Activated CD4-positive, alpha-beta T cell treated with anti-CD3 and anti-CD28 coated beads for 4 hours (primary cell): ENCODE measurements around the gene TRIAP1.

ENCODE experiments used
- DNase-seq, 2 donors: peaks; one replicate each; pipeline ENCODE4 v3.0.0-alpha.2; 2020

Gene TRIAP1

DNA sequence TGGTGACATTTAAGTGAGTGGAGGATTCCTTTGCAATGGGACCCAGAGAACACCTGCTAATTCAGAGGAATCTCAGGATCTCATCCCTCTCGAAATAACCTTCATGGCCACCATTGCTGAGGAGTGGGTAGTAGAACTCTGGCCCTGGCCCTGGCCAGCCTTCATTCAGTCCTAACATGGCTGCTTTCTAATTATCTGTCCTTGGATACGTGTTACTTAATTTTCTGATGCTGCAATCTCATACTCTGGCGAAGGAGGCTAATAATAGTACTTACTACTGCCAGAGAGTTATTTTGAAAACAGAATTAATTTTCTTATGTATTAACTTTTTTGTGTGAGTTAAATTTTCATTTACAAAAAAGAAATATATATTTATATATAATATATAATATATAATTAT, 20.4 kb downstream of the TRIAP1 start:
- DNase-seq = no peak

GRCh38 chr12:120422892-120423456, 23.2 kb downstream of the TRIAP1 start:
- DNase-seq = no peak

DNA sequence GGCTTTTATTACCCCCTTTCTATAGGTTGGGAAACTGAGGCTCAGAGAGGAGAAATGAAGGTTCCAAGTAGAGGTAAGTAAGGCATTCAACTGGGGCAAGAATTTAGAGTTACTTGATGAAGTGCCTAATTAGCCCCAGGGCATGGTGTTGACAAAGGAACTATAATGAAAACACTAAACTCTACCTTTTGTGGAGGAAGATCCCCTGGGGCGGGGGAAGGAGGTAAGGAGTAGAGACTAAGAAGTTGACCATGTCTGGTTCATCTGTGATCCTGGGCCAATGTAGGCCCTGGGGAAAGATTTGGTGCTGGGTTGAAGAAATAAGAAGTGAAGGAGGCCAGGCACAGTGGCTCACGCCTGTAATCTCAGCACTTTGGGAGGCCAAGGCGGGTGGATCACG, 24.5 kb downstream of the TRIAP1 start:
- no peak for DNase-seq

- no peak for DNase-seq
Measured at GRCh38 chr12:120417917-120418580, 28.1 kb downstream of the TRIAP1 start.

DNA sequence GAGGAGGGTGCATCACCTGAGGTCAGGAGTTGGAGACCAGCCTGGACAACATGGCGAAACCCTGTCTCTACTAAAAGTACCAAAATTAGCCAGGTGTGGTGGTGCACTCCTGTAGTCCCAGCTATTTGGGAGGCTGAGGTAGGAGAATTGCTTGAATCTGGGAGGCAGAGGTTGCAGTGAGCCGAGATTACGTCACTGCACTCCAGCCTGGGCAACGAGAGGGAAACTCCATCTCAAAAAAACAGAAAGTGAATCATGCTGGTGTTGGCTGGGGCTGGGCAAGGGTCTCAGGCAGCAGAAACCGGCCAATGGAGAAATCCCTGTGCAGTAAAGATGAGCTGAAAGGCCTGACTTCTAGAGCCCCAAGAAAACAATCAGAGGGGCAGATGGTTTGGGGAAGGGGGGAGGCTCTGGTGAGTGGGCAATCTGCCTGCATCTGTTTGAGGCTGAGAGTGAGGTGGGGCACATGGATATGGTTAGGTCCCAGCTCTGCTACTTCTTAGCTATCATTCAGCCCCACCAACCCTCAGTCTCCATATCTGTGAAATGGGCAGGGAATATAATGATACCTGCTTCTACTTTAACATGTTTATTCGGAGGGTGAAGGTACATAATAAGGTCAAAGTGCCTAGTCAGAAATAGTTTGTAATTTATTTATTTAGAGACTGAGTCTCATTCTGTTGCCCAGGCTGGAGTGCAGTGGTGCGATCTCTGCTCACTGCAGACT, 29.5 kb downstream of the TRIAP1 start:
- no peak for DNase-seq

DNA sequence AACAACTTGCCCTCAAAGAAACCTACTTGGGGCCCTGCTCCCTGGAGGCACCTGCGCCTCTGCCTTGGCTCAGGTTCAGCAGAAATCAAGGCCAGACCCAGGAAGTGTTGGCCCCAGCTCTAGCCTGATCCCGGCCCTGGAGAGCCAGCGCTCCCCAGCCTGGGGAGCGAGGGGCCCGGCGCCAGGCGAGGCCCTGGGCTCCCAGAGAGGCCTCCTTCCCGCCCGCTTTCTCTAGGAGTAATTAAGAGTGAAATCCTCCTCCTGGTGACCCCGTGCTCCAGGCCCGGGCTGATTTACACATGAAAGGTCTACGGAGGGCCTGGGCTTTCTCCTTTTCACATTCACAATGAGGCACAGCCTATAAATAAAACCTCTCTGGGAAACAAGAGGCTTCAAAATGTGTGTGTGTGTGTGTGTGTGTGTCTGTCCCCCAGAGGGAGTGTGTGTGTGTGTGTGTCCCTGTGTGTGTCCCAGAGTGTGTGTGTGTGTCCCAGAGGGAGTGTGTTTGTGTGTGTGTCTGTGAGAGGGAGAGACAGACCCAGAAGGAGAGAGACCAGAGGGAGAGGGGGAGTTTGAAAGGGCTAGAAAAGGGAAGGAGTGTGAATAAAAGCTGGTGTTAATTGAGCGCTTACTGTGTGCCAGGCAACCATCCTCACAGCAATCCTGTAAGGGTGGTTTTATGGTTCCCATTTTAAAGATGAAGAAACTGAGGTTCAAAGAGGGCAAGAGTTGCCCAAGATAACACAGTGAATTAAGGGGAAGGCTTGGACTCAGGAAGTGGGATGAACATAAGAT, 32.1 kb downstream of the TRIAP1 start:
- DNase-seq = no peak

DNA sequence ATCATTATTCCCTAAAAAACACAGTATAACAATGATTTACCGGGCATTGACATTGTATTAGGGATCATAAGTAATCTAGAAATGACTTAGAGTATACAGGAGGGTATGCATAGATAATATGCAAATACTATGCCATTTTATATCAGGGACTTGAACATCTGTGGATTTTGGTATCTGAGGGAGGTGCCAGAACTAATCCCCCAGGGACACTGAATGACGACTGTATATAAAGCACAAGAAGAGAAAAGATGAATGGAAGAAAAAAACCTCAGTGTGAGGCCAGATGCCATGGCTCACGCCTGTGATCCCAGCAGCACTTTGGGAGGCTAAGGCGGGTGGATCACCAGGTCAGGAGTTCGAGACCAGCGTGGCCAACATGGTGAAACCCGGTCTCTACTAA, 33.8 kb downstream of the TRIAP1 start:
- no peak for DNase-seq

GRCh38 chr12:120408771-120409170, 37.4 kb downstream of the TRIAP1 start:
- DNase-seq = no peak

DNA sequence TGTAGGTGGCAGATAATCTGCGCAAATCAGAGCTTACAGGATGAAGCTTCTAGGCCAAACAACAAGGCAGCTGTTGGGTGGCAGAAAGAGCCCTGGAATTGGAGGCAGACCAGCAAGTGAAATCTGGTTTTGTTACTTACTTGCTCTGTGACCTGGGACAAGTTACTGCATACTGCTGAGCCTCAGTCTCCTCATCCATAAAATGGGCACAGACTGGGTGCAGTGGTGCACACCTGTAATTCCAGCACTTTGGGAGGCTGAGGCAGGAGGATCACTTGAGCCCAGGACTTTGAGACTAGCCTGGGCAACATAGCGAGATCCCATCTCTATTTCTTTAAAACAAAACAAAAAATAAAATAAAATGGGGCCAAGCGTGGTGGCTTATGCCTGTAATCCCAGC, 39.6 kb downstream of the TRIAP1 start:
- no peak for DNase-seq

GRCh38 chr12:120406069-120406468, 40.1 kb downstream of the TRIAP1 start:
- DNase-seq = no peak

- DNase-seq = no peak
Measured at GRCh38 chr12:120404271-120404670, 41.9 kb downstream of the TRIAP1 start.

DNA sequence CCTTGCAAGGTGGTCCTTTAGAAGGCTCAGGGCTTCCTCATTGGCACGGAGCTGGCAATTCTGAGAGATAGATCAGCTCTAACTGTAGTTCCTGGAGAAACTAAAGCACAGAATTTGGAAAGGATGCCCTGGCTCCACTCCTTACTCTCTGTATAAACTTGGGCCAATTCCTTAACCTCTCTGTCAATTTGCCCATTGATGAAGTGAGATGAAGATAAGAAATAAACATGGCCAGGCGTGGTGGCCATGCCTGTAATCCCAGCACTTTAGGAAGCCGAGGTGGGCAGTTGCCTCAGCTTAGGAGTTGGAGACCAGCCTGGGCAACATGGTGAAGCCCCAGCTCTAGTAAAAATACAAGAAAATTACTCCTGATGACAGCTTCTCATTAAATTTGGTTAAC, 42.3 kb downstream of the TRIAP1 start:
- DNase-seq = no peak

DNA sequence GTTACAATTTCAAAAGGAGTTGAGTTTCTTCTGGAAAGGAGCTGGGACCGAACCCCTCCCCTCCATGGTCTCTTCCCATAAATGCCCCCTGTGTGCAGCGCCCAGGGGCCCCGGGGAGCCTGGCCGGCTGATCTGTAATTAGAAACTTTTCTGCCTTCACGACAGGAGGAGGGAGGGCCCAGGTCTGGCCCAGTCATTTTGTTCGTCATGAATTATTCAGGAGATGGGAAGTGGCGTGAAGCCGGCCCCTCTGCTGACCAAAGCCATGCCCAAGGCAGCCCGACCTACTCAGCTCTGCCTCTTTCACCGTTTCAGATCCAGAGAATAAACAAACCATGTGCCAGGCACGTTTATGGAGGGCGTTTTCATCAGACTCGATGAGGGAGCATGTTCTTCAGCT, 44.0 kb downstream of the TRIAP1 start:
- DNase-seq = no peak

- DNase-seq = no peak
Measured at GRCh38 chr12:120399531-120399930, 46.7 kb downstream of the TRIAP1 start.

DNA sequence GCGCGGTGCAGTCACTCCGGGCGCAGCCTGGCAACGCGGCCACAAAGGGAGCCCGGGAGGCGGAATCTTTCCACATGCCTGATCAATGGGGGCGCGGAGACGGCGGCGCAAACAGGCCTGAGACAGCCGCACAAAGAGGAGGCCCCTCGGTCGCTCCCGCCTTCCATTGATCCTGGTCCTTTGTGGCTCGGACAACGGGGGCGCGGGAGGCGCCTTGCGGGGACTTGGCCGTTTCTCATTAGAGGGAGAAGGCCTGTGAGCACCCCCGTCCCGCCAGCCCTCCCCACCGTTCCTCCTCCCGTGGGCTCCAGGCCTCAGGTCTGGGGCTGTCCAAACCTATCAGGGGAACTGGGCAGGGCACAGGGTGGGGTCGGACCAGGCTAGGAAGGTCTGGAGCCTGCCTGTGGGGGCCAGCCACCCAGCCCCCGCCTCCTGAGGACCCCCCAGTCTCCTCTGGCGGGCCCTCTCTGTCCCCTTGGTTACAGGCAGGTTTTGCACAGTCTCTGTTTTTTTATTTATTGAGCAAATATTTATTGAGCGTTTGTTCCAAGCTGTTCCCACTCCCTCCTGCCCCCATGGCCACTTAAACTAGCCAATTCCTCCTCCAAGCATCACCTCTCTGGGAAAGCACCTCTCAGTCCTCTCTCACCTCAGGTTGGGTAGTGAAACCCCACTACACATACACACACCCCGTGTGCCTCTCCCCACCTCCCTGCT, 48.2 kb downstream of the TRIAP1 start:
- no peak for DNase-seq

DNA sequence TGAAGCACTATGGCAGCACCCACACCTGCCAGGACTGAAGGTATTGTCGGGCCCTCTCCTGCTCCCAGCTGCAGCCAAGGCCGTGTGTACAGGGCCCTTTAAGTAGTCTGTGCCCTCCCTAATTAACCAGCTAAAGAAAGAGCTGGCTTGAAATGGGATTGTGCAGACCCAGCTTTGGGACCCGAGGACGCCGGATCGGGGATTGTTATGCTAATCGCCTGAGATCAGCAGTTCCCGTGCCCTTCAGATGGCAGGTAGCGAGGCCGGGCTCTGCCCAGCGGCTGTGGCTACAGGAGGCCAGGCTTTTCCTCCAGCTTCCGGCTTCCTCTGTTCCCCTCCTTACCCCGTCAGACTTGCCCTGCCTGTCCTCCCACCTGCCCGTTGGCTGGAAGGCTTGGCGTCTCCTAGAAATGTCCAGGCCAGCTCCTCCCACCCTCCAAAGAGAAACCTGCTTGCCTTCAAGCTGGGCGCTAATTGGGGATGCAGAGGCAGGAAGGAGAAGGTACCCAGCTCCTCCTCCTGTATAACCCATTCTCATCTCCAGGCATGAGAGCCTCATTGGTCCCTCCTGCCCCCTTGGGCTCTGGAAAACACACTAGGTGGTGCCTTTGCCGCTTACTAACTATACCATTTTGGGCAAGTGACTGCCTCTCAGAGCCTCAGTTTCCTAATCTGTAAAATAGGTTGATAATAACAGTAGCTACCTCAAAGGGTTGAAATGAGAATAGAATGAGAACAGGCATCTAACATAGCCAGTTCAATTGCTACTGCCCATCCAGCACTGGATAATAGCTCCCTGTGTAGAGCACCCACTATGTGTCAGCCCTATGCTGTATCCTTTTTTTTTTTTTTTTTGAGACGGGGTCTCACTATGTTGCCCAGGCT, 51.5 kb downstream of the TRIAP1 start:
- no peak for DNase-seq
